ENCODE data around the gene UBE2E3. TPM values are rescaled to one million over a fixed set of nuclear protein-coding genes. Genes with fewer than 3 reads are reported as not detected.

The UBE2E3 gene
- total and polyA plus RNA-seq, 2 experiments from 2014 or later: 111 to 112 TPM

DNA sequence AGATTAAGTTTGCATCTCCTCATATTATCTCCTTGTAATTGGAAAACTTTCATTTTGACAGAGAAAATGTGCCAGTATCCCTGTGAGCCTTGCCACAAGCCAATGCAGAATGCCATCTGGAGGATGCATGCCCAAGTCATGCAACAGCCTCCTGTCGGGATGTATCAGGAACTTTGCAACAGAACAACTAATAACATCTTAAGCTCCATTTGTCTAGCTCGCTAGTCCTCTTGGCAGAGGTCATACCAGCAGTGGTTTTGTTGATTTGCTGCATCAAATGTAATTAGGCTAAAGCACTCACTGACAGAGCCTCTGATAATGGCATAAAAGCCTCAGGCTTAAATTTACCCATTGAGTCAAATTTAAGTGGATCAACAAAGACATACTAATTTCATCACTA is 125.8 kb downstream of the UBE2E3 start:
- no peaks in the 10 kb centered on the region; the same call in 2 of the 3 replicates for H3K9me3 Mint-ChIP-seq

More for the DNA sequence above, 125.8 kb downstream of the UBE2E3 start:
- Histone ChIP-seq H3K4me3 (no peak overlapping the region), H2AFZ (no peak overlapping the region), H3K36me3 (ENCODE audit: insufficient read depth) (no peaks in the 10 kb centered on the region), H4K20me1 (replicated peaks; ENCODE audit: insufficient read depth) (no peaks in the 10 kb centered on the region), H3K9me2 (ENCODE audit: insufficient read depth) (no peaks in the 10 kb centered on the region), H3K4me1 (ENCODE audit: insufficient read depth) (peaks cover 22% of the 10 kb centered on the region), H3K79me2 (replicated peaks; ENCODE audit: insufficient read depth) (no peaks in the 10 kb centered on the region), H3K27ac (ENCODE audit: low read depth) (no peak overlapping the region), H3K27me3 (ENCODE audit: insufficient read depth) (no peaks in the 10 kb centered on the region), H3K4me2 (no peak overlapping the region), H3F3A (replicated peaks; ENCODE audit: low read depth) (no peaks in the 10 kb centered on the region)
- peaks cover 2% of the 10 kb centered on the region for H3K27me3 Mint-ChIP-seq (ENCODE audit: insufficient read depth, low read depth, poor library complexity)
- H3K4me3 Mint-ChIP-seq: no peak overlapping the region
- H3K27ac Mint-ChIP-seq: no peak overlapping the region
- no peak for ATAC-seq
- peaks cover 25% of the 10 kb centered on the region for H3K4me1 Mint-ChIP-seq
- no peak for TF ChIP-seq EZH2 (IDR thresholded peaks at IDR 0.05; ENCODE audit: low read depth, unreplicated experiment)
- no peak for TF ChIP-seq NANOG (IDR thresholded peaks at IDR 0.05; ENCODE audit: borderline replicate concordance)
- no peak for TF ChIP-seq ZNF331 (CRISPR knock-in tag; IDR thresholded peaks at IDR 0.05; ENCODE audit: low read depth)
- TF ChIP-seq, protein P1, sequence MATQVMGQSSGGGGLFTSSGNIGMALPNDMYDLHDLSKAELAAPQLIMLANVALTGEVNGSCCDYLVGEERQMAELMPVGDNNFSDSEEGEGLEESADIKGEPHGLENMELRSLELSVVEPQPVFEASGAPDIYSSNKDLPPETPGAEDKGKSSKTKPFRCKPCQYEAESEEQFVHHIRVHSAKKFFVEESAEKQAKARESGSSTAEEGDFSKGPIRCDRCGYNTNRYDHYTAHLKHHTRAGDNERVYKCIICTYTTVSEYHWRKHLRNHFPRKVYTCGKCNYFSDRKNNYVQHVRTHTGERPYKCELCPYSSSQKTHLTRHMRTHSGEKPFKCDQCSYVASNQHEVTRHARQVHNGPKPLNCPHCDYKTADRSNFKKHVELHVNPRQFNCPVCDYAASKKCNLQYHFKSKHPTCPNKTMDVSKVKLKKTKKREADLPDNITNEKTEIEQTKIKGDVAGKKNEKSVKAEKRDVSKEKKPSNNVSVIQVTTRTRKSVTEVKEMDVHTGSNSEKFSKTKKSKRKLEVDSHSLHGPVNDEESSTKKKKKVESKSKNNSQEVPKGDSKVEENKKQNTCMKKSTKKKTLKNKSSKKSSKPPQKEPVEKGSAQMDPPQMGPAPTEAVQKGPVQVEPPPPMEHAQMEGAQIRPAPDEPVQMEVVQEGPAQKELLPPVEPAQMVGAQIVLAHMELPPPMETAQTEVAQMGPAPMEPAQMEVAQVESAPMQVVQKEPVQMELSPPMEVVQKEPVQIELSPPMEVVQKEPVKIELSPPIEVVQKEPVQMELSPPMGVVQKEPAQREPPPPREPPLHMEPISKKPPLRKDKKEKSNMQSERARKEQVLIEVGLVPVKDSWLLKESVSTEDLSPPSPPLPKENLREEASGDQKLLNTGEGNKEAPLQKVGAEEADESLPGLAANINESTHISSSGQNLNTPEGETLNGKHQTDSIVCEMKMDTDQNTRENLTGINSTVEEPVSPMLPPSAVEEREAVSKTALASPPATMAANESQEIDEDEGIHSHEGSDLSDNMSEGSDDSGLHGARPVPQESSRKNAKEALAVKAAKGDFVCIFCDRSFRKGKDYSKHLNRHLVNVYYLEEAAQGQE (IDR thresholded peaks at IDR 0.05; ENCODE audit: unreplicated experiment): no peak
- TF ChIP-seq, protein P2, sequence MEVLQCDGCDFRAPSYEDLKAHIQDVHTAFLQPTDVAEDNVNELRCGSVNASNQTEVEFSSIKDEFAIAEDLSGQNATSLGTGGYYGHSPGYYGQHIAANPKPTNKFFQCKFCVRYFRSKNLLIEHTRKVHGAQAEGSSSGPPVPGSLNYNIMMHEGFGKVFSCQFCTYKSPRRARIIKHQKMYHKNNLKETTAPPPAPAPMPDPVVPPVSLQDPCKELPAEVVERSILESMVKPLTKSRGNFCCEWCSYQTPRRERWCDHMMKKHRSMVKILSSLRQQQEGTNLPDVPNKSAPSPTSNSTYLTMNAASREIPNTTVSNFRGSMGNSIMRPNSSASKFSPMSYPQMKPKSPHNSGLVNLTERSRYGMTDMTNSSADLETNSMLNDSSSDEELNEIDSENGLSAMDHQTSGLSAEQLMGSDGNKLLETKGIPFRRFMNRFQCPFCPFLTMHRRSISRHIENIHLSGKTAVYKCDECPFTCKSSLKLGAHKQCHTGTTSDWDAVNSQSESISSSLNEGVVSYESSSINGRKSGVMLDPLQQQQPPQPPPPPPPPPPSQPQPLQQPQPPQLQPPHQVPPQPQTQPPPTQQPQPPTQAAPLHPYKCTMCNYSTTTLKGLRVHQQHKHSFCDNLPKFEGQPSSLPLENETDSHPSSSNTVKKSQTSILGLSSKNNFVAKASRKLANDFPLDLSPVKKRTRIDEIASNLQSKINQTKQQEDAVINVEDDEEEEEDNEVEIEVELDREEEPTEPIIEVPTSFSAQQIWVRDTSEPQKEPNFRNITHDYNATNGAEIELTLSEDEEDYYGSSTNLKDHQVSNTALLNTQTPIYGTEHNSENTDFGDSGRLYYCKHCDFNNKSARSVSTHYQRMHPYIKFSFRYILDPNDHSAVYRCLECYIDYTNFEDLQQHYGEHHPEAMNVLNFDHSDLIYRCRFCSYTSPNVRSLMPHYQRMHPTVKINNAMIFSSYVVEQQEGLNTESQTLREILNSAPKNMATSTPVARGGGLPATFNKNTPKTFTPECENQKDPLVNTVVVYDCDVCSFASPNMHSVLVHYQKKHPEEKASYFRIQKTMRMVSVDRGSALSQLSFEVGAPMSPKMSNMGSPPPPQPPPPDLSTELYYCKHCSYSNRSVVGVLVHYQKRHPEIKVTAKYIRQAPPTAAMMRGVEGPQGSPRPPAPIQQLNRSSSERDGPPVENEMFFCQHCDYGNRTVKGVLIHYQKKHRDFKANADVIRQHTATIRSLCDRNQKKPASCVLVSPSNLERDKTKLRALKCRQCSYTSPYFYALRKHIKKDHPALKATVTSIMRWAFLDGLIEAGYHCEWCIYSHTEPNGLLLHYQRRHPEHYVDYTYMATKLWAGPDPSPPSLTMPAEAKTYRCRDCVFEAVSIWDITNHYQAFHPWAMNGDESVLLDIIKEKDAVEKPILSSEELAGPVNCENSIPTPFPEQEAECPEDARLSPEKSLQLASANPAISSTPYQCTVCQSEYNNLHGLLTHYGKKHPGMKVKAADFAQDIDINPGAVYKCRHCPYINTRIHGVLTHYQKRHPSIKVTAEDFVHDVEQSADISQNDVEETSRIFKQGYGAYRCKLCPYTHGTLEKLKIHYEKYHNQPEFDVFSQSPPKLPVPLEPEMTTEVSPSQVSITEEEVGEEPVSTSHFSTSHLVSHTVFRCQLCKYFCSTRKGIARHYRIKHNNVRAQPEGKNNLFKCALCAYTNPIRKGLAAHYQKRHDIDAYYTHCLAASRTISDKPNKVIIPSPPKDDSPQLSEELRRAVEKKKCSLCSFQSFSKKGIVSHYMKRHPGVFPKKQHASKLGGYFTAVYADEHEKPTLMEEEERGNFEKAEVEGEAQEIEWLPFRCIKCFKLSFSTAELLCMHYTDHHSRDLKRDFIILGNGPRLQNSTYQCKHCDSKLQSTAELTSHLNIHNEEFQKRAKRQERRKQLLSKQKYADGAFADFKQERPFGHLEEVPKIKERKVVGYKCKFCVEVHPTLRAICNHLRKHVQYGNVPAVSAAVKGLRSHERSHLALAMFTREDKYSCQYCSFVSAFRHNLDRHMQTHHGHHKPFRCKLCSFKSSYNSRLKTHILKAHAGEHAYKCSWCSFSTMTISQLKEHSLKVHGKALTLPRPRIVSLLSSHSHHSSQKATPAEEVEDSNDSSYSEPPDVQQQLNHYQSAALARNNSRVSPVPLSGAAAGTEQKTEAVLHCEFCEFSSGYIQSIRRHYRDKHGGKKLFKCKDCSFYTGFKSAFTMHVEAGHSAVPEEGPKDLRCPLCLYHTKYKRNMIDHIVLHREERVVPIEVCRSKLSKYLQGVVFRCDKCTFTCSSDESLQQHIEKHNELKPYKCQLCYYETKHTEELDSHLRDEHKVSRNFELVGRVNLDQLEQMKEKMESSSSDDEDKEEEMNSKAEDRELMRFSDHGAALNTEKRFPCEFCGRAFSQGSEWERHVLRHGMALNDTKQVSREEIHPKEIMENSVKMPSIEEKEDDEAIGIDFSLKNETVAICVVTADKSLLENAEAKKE (CRISPR knock-in tag; IDR thresholded peaks at IDR 0.05): no peak
- no peak for TF ChIP-seq ZNF114 (CRISPR knock-in tag; IDR thresholded peaks at IDR 0.05)
- TF ChIP-seq EZH2phosphoT487 (IDR thresholded peaks at IDR 0.05; ENCODE audit: unreplicated experiment): no peak
- no peak for DNase-seq (ENCODE audit: low spot score)
- H3K36me3 Mint-ChIP-seq (ENCODE audit: low read depth): no peaks in the 10 kb centered on the region

All from GM23338 (cell line).